Ascending aorta (tissue), 2 donors: ENCODE measurements around the gene MRPL34. TPM values are rescaled to one million over a fixed set of nuclear protein-coding genes. Genes with fewer than 3 reads are reported as not detected.

Source experiments
- DNase-seq, 2 donors: peaks; one replicate each; pipeline ENCODE4 v3.0.0-alpha.2; 2019; ENCODE audit warnings: low spot score in 2 of 2
- H3K27ac ChIP-seq, 2 donors: fragments of 200-600 bp; sonication (generic); one replicate each; pipeline ENCODE4 v1.5.1; 2016 to 2017; ENCODE audit warnings: mild to moderate bottlenecking in 1 of 2
- H3K27me3 ChIP-seq: fragments of 200-600 bp; sonication (generic); one replicate; pipeline ENCODE4 v1.5.1; 2017
- H3K36me3 ChIP-seq, 2 donors: fragments of 200-600 bp; sonication (generic); one replicate each; pipeline ENCODE4 v1.5.1; 2016
- H3K4me1 ChIP-seq, 2 donors: fragments of 200-600 bp; sonication (generic); one replicate each; pipeline ENCODE4 v1.5.1; 2016 to 2017; ENCODE audit warnings: mild to moderate bottlenecking in 1 of 2
- H3K4me3 ChIP-seq, 2 donors: fragments of 200-600 bp; sonication (generic); one replicate each; pipeline ENCODE4 v1.5.1; 2016 to 2017; ENCODE audit warnings: mild to moderate bottlenecking in 1 of 2
- H3K9me3 ChIP-seq, 2 donors: fragments of 200-600 bp; sonication (generic); one replicate each; pipeline ENCODE4 v1.5.1; 2016
- CTCF ChIP-seq, 3 experiments: fragments of 200-600 bp in 2 of 3; fragments of 450-650 bp in 1 of 3; sonication (generic) in 2 of 3; IDR thresholded peaks; one replicate each; pipeline ENCODE4 v1.5.1; 2016 to 2019; ENCODE audit warnings: antibody characterized with exemption in 3 of 3, mild to moderate bottlenecking in 1 of 3, moderate library complexity in 1 of 3
- intact Hi-C: fragments of 100-400 bp; cut with DNase I; formaldehyde crosslinking; loops from one replicate; pipeline ENCODE4 v1.15.1; 2023
- total RNA-seq: library from RNA; depleted of rRNA; stranded (reverse); fragments of >200 nt; gene quantifications from one replicate; pipeline ENCODE4 v1.1.0, GENCODE V29; 2016

Gene MRPL34
- total RNA-seq, 1 donor from 2014 or later = 98.9 TPM

- H3K27ac ChIP-seq = peak overlapping the region in 1 of 2 donors; percentile 16
- peaks cover 5% of the 10 kb centered on the region in 2 donors for H3K36me3 ChIP-seq
- H3K9me3 ChIP-seq = no peaks in the 10 kb centered on the region
- no peak for TF ChIP-seq CTCF (IDR thresholded peaks at IDR 0.05)
- H3K4me3 ChIP-seq = peak overlapping the region; percentile 84 to 91
- no peak for DNase-seq
- H3K27me3 ChIP-seq = no peaks in the 10 kb centered on the region
- intact Hi-C loops = loop anchor here (1.0 to 2.0 kb wide), 3 partner anchors 53 to 131 kb away; partner anchors contain the start of gene BABAM1
- peaks cover 15 to 23% of the 10 kb centered on the region in 2 donors for H3K4me1 ChIP-seq
Observed at GRCh38 chr19:17337675-17338432, 32.2 kb downstream of the MRPL34 start.

GRCh38 chr19:17338433-17339078, 32.9 kb downstream of the MRPL34 start:
- intact Hi-C loops = no loop called here
- Histone ChIP-seq H3K9me3 (no peaks in the 10 kb centered on the region), H3K27me3 (no peaks in the 10 kb centered on the region), H3K4me1 (peaks cover 15 to 23% of the 10 kb centered on the region in 2 donors), H3K4me3 (peak overlapping the region; percentile 84 to 91), H3K36me3 (peaks cover 5 to 7% of the 10 kb centered on the region in 2 donors), H3K27ac (no peak overlapping the region)
- TF ChIP-seq CTCF (IDR thresholded peaks at IDR 0.05) = no peak
- DNase-seq = no peak

- peaks cover 5 to 8% of the 10 kb centered on the region in 2 donors for H3K36me3 ChIP-seq
- TF ChIP-seq CTCF (IDR thresholded peaks at IDR 0.05) = no peak
- no peak overlapping the region for H3K27ac ChIP-seq
- H3K27me3 ChIP-seq = no peaks in the 10 kb centered on the region
- H3K4me1 ChIP-seq = peaks cover 13 to 16% of the 10 kb centered on the region in 2 donors
- no peak overlapping the region for H3K4me3 ChIP-seq
- DNase-seq = no peak
- no peaks in the 10 kb centered on the region for H3K9me3 ChIP-seq
- intact Hi-C loops = no loop called here
Observed at GRCh38 chr19:17339088-17339741, 33.5 kb downstream of the MRPL34 start.

DNA sequence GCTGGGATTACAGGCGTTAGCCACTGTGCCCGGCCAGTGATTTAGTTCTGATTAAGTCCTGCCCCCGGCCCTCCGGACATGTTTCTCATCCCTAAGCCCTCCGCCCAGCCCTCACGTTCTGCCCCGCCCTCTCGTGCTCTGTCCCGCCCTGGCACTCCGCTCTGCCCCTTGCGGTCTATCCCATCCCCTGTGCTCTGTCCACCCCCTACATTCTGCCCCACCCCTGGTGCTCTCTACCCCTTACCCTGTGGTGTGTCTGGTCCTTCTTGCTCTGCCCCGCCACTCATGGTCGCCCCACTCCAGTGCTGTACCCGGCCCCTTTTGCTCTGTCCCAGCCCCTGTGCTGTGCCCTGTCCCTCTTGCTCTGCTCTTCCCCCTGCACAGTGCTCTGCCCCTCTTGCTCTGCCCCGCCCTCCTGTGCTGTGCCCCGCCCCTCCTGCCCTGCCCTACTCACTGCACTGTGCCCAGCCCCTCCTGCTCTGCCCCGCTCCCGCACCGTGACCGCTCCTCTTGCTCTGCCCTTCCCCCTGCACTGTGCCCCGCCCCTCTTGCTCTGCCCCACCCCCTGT, 34.7 kb downstream of the MRPL34 start:
- Histone ChIP-seq H3K9me3 (no peaks in the 10 kb centered on the region), H3K36me3 (peaks cover 5 to 8% of the 10 kb centered on the region in 2 donors), H3K4me3 (no peak overlapping the region), H3K27ac (no peak overlapping the region), H3K27me3 (no peaks in the 10 kb centered on the region), H3K4me1 (peaks cover 9 to 10% of the 10 kb centered on the region in 2 donors)
- TF ChIP-seq CTCF (IDR thresholded peaks at IDR 0.05) = no peak
- no peak for DNase-seq
- intact Hi-C loops = no loop called here

- Histone ChIP-seq H3K27ac (no peak overlapping the region), H3K4me3 (no peak overlapping the region), H3K4me1 (peaks cover 8 to 10% of the 10 kb centered on the region in 2 donors), H3K36me3 (peaks cover 5 to 8% of the 10 kb centered on the region in 2 donors), H3K9me3 (no peaks in the 10 kb centered on the region), H3K27me3 (no peaks in the 10 kb centered on the region)
- intact Hi-C loops = no loop called here
- TF ChIP-seq CTCF (IDR thresholded peaks at IDR 0.05) = no peak
- DNase-seq = no peak
Observed at GRCh38 chr19:17340871-17341357, 35.2 kb downstream of the MRPL34 start.
